IPS-18a (cell line): ENCODE data around the gene GRK3.
"Not testable (repeated sequence)": the region's sequence is repeated elsewhere in the genome, so short reads cannot be mapped to it uniquely, and the experiment has no call there.

Experiments used
- H3K27ac ChIP-seq: one replicate; pipeline ENCODE4 v1.5.1; 2013; ENCODE audit warnings: low read length
- H3K27me3 ChIP-seq: one replicate; pipeline ENCODE4 v1.6.1; 2013; ENCODE audit warnings: mild to moderate bottlenecking, low read length; ENCODE audit not compliant: control insufficient read depth, insufficient read depth
- H3K36me3 ChIP-seq: one replicate; pipeline ENCODE4 v1.6.1; 2013; ENCODE audit warnings: low read depth, low read length; ENCODE audit not compliant: control insufficient read depth
- H3K4me1 ChIP-seq: one replicate; pipeline ENCODE4 v1.6.1; 2013; ENCODE audit warnings: low read depth, low read length; ENCODE audit not compliant: control insufficient read depth
- H3K4me3 ChIP-seq: one replicate; pipeline ENCODE4 v1.5.1; 2013; ENCODE audit warnings: low read length
- H3K9ac ChIP-seq: one replicate; pipeline ENCODE4 v1.6.1; 2013; ENCODE audit warnings: mild to moderate bottlenecking, low read length, moderate library complexity
- H3K9me3 ChIP-seq: one replicate; pipeline ENCODE4 v1.6.1; 2013; ENCODE audit warnings: low read depth, low read length; ENCODE audit not compliant: control insufficient read depth

Gene GRK3

DNA sequence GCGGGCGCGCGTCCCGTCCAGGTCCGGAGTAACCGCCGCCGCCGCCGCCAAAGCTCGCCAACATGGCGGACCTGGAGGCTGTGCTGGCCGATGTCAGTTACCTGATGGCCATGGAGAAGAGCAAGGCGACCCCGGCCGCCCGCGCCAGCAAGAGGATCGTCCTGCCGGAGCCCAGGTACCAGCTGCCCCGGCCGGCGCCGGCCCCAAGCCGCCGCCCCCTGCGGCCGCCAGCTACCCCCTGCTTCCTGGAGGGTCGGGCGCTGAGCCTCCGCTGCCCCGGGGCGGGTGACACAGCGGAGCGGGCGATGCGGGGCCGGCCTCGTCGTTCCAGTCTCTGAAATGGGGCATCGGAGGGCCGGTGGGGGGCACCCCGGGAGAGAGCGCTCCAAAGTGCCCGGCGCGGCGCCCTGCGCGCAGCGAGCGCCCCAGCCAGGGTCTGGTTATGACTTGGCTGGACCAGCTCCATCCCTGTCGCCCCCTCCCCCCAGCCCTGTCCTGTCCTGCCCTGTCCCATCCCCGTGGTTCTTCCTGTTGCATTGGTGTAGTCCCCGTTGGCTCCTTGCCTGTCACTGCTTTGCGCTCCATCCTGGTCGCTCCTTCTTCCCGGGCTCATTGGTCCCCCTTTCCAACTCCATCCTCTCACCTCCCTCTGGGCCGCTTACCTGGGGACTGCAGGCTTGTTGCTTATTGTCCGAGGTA is 653 bp downstream of the GRK3 start:
- H3K27me3 ChIP-seq, result peaks cover 19% of the 10 kb centered on the region
- no peaks in the 10 kb centered on the region for H3K36me3 ChIP-seq
- no peak overlapping the region for H3K27ac ChIP-seq
- H3K9me3 ChIP-seq, result no peaks in the 10 kb centered on the region
- H3K4me3 ChIP-seq, result peak overlapping the region; percentile 85
- peaks cover 29% of the 10 kb centered on the region for H3K4me1 ChIP-seq
- H3K9ac ChIP-seq, result peak overlapping the region; percentile 3

DNA sequence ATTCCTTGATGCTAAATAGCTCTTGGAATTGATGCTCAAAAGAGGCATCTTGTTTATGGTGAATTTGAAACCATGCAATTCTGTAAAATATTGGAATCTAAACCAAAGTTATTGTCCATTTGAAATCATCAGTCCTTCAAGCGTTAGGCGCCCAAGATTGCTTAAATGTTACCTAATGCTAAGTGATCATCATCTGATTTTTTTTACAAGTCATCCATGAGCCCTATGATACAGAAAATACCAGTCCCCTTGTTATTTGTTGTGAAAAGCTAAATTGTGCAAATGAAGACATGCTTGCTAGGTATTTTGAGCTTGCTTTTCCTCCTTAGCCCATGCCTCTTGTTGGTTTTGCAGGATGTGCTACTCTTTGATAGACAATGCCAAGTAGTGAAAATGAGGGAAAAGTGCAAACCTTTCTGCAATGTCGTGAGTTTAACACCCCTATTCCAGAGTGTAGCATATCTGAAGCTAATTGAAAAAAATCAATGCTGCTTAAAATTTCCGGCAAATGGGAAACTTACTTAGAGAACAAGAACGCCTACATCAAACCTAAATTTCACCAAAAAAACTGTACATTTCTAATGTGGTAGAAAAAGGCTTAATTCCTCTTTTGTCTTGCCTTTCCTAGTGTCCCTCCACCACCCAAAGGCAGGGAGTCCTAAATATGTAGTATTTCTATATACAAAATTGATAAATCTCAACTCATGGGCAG is 1.9 kb downstream of the GRK3 start:
- H3K27ac ChIP-seq, result no peak overlapping the region
- H3K9ac ChIP-seq, result no peak overlapping the region
- H3K9me3 ChIP-seq, result no peaks in the 10 kb centered on the region
- H3K4me3 ChIP-seq, result peak overlapping the region; percentile 85
- H3K36me3 ChIP-seq, result no peaks in the 10 kb centered on the region
- peaks cover 29% of the 10 kb centered on the region for H3K4me1 ChIP-seq
- H3K27me3 ChIP-seq, result peaks cover 19% of the 10 kb centered on the region

DNA sequence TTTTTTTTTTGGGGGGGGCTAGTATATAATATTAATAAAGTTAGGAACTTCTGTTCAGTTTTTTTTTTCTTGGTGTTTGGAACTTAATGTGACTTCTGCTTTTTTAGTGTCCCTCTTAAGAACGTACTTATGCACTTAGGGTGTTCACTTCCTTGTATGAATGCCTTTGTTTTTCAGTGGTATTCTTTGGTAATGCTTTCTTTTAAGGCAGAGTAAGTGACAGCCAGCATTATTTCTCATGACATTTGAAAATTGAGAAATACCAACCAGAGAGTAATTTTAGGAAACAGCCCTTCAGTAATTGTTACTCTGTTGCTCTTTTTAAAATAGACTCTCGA is 2.4 kb downstream of the GRK3 start:
- no peaks in the 10 kb centered on the region for H3K9me3 ChIP-seq
- no peak overlapping the region for H3K27ac ChIP-seq
- H3K36me3 ChIP-seq, result no peaks in the 10 kb centered on the region
- H3K27me3 ChIP-seq, result peaks cover 19% of the 10 kb centered on the region
- H3K4me3 ChIP-seq, result no peak overlapping the region
- peaks cover 29% of the 10 kb centered on the region for H3K4me1 ChIP-seq
- no peak overlapping the region for H3K9ac ChIP-seq

DNA sequence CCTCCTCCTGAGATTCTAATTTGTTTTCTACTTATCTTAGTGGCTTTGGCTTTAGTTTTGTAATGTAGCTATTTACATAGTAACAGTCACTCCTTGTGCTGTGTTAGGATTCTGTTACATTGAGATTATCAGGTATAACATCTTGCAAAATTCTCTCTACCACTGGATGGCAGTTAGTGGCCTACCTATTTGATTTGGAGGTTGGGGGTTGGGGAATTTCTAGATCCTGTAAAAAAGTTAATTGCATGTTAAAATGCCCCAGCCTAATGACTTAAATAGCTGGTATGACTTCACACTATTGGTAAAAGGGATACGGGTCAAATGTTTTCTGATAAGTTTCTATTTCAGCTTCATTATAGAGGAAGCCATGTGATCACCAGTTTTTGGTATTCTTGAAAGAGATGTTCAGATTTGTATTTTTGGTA is 2.8 kb downstream of the GRK3 start:
- H3K27me3 ChIP-seq, result peaks cover 19% of the 10 kb centered on the region
- no peaks in the 10 kb centered on the region for H3K9me3 ChIP-seq
- H3K4me3 ChIP-seq, result no peak overlapping the region
- H3K27ac ChIP-seq, result no peak overlapping the region
- H3K4me1 ChIP-seq, result peaks cover 29% of the 10 kb centered on the region
- H3K36me3 ChIP-seq, result no peaks in the 10 kb centered on the region
- no peak overlapping the region for H3K9ac ChIP-seq

DNA sequence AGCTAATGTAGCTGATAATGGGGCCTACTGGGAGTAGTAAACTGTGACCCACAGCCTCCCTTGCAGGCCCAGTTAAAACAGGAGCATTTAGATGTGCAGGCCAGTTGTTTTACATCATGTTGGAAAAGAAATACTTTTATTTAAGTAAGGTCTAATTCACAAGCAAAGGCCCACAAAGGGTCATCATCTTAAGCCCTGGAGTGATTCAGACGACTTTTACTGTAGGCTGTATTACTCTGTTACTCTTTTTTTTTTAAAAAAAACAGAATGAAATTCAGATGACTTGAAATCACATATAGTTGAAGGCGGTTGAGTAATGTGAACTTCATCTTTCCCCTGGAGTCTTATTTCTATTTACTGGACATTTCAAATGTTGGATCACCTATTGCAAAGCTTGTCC is 3.6 kb downstream of the GRK3 start:
- not testable (repeated sequence) for H3K27ac ChIP-seq, H3K9ac ChIP-seq, H3K36me3 ChIP-seq, H3K9me3 ChIP-seq, H3K4me3 ChIP-seq
- Histone ChIP-seq H3K27me3 (peaks cover 13% of the 10 kb centered on the region), H3K4me1 (peaks cover 29% of the 10 kb centered on the region)

DNA sequence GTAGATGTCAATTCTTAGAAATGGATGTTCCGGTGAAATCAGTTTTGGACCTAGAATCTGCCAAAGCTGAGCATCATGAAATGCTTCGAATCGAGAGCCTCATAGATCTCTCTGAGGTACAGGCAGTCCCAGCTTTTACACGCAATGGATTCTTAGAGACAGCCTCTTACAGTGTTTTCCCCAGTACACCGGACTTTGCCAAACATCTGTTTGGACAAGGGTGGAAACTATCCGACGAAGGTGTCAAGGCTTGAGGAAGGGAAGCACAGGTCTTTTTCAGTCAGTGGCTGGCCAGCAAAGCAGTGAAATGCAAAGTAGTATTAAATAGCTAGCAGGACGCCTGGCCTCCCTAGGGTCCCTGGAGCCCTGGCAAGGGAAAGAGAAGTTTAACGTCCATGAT is 4.9 kb downstream of the GRK3 start:
- H3K27ac ChIP-seq, result no peak overlapping the region
- no peak overlapping the region for H3K9ac ChIP-seq
- H3K27me3 ChIP-seq, result no peaks in the 10 kb centered on the region
- H3K4me3 ChIP-seq, result no peak overlapping the region
- no peaks in the 10 kb centered on the region for H3K9me3 ChIP-seq
- peaks cover 24% of the 10 kb centered on the region for H3K4me1 ChIP-seq
- H3K36me3 ChIP-seq, result no peaks in the 10 kb centered on the region

DNA sequence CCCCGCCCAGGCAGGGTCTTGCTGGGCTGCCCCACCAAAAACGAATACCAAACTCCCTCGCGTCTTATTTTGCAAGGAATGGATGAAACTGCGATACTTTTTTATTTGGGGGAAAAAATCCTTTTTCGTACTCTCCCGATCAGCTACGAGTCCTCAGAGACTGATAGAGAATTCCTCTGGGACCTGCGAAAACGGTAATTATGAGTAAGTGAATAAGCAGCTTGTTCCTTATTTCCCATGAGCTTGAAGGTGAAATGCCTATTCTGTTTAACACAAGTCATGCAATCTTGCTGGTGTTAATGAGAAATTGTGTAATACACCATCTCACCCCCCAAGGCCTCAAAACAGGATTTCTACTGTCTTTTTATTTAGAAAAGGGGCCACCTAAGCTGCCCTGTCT is 5.5 kb downstream of the GRK3 start:
- Histone ChIP-seq H3K9me3 (no peaks in the 10 kb centered on the region), H3K27me3 (no peaks in the 10 kb centered on the region), H3K27ac (no peak overlapping the region), H3K9ac (no peak overlapping the region), H3K4me3 (no peak overlapping the region), H3K4me1 (peaks cover 24% of the 10 kb centered on the region), H3K36me3 (no peaks in the 10 kb centered on the region)

DNA sequence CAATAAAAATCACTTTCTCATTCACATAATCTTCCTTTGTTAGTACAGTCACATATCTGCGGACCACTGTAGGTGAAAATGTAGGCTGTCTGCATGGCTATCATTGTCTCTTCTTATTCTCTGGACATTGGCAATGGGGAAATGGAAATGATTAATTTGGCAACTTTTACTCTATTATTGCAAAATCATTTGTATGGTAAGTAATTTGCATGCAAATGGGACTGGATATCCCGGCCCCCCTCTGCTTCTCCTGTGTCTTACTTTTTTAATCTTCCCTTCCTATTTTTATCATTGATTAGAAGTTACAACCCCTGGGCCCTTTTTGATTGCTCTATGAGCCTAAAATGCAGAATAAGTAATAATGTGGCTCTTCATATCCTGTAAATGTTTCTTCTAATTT is 6.0 kb downstream of the GRK3 start:
- Histone ChIP-seq H3K27me3 (no peaks in the 10 kb centered on the region), H3K27ac (no peak overlapping the region), H3K4me1 (peaks cover 24% of the 10 kb centered on the region), H3K9ac (no peak overlapping the region), H3K4me3 (no peak overlapping the region), H3K9me3 (no peaks in the 10 kb centered on the region), H3K36me3 (no peaks in the 10 kb centered on the region)

DNA sequence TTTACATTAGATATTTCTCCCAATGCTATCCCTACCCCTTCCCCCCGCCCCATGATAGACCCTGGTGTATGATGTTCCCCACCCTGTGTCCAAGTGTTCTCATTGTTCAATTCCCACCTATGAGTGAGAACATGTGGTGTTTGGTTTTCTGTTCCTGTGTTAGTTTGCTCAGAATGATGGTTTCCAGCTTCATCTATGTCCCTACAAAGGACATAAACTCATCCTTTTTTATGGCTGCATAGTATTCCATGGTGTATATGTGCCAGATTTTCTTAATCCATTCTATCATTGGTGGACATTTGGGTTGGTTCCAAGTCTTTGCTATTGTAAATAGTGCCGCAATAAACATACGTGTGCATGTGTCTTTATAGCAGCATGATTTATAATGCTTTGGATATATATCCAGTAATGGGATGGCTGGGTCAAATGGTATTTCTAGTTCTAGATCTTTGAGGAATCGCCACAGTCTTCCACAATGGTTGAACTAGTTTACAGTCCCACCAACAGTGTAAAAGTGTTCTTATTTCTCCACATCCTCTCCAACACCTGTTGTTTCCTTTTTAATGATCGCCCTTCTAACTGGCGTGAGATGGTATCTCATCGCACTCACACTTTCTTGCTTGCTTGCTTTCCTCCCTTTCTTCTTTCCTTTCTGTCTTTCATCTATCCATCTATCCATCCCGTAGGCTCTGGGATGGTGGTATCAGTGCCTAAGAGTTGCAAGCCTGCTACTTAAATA is 7.7 kb downstream of the GRK3 start:
- H3K4me1 ChIP-seq, result peaks cover 16% of the 10 kb centered on the region
- H3K9ac ChIP-seq, H3K27me3 ChIP-seq, H3K27ac ChIP-seq, H3K9me3 ChIP-seq, H3K4me3 ChIP-seq, H3K36me3 ChIP-seq: not testable (repeated sequence)

DNA sequence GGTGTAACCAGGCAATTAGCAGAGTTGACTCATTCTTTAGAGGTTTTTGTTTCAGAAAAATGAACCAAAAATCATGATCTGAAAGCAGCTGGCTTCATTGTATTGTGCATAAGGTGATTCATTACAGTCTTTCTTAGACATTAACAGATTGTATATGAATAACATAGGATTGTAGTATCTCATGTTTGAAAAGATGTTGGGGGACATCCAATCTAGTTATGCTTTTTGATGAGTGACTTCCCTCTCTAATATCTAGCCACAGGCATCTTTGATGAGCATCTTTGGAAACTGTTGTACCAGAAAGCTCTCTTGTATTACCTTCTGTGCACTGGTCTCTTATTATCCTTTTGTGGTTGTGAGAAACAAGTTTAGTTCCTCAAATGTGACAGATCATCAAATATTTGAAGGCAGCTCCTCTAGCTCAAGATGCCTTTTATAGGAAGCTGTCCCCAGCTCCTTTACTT is 8.3 kb downstream of the GRK3 start:
- no peaks in the 10 kb centered on the region for H3K27me3 ChIP-seq
- H3K4me3 ChIP-seq, result no peak overlapping the region
- H3K27ac ChIP-seq, result no peak overlapping the region
- no peaks in the 10 kb centered on the region for H3K36me3 ChIP-seq
- peaks cover 10% of the 10 kb centered on the region for H3K4me1 ChIP-seq
- no peaks in the 10 kb centered on the region for H3K9me3 ChIP-seq
- no peak overlapping the region for H3K9ac ChIP-seq

DNA sequence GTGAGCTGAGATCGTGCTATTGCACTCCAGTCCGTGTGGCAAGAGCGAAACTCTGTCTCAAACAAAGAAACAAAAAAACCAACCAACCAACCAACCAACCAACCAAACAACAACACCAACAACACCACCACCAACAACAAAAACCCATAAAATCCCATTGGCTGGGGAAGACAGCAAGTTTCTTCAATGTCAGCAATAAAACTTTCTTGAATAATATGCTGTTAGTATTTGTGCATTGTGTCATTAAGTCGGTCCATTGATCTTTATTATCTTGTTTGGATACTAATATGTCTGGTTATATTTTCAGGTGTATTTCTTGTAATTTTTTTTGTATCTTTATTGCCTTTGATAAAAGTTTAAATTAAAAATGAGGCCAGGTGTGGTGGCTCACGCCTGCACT is 9.4 kb downstream of the GRK3 start:
- no peaks in the 10 kb centered on the region for H3K36me3 ChIP-seq
- H3K27me3 ChIP-seq, result no peaks in the 10 kb centered on the region
- H3K4me1 ChIP-seq, result peaks cover 8% of the 10 kb centered on the region
- H3K9me3 ChIP-seq, result no peaks in the 10 kb centered on the region
- H3K9ac ChIP-seq, result no peak overlapping the region
- no peak overlapping the region for H3K27ac ChIP-seq
- H3K4me3 ChIP-seq, result no peak overlapping the region
